GM18867 (cell line): ENCODE results near the gene CEMIP2.
"Not testable (repeated sequence)": the region's sequence is repeated elsewhere in the genome, so short reads cannot be mapped to it uniquely, and the experiment has no call there.

Source experiments
- ATAC-seq: cut with Tn5 transposase; IDR thresholded peaks from one replicate; pipeline ENCODE4 v1.9.1; 2021; ENCODE audit warnings: mild to moderate bottlenecking, moderate library complexity; ENCODE audit not compliant: unreplicated experiment

CEMIP2 gene, protein sequence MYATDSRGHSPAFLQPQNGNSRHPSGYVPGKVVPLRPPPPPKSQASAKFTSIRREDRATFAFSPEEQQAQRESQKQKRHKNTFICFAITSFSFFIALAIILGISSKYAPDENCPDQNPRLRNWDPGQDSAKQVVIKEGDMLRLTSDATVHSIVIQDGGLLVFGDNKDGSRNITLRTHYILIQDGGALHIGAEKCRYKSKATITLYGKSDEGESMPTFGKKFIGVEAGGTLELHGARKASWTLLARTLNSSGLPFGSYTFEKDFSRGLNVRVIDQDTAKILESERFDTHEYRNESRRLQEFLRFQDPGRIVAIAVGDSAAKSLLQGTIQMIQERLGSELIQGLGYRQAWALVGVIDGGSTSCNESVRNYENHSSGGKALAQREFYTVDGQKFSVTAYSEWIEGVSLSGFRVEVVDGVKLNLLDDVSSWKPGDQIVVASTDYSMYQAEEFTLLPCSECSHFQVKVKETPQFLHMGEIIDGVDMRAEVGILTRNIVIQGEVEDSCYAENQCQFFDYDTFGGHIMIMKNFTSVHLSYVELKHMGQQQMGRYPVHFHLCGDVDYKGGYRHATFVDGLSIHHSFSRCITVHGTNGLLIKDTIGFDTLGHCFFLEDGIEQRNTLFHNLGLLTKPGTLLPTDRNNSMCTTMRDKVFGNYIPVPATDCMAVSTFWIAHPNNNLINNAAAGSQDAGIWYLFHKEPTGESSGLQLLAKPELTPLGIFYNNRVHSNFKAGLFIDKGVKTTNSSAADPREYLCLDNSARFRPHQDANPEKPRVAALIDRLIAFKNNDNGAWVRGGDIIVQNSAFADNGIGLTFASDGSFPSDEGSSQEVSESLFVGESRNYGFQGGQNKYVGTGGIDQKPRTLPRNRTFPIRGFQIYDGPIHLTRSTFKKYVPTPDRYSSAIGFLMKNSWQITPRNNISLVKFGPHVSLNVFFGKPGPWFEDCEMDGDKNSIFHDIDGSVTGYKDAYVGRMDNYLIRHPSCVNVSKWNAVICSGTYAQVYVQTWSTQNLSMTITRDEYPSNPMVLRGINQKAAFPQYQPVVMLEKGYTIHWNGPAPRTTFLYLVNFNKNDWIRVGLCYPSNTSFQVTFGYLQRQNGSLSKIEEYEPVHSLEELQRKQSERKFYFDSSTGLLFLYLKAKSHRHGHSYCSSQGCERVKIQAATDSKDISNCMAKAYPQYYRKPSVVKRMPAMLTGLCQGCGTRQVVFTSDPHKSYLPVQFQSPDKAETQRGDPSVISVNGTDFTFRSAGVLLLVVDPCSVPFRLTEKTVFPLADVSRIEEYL (N-terminal part only)

DNA sequence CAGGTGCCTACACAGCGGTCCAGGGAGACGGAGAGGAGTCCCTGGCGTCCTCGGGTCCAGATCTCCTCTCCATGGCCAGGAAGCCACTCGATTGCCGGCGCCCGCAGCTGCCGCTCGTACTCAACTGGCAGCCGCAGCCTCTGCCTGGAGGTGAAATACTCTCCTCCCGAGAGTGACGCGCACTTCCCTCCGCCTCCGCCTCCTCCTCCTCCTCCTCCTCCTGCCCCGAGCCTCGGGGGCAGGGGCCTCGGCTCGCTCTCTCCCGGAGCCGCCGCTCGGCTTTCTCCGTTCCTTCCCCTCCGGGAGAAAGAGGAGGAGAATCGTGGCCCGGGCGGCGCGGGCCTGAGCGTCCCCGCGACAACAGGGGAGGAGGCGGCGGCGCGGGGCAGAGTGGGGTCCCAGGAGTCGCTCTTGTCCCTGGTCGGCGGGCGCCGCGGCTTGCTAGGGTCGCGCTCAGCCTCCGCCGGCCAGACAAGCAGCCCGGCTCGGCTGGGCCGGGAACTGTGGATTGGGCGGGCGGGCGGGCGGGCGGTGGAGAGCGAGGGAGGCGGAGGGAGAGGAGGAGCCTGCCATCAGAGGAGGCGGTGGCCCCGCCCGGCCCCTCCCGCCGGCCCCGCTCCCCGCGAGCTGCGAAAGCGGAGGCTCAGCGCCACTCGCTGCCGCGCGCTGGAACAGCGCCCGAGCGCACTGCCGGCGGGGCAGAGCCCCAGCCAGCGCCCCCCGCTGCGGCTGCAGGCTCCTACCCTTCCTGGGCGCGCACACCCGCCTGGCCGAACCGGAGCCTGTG is at the start of gene CEMIP2:
CEMIP2 (minus strand) TSS at position 126 of the 787 bp plus-strand sequence. CDS start 18,140 bp downstream, outside the sequence.
- ATAC-seq, result peak; percentile 72

DNA sequence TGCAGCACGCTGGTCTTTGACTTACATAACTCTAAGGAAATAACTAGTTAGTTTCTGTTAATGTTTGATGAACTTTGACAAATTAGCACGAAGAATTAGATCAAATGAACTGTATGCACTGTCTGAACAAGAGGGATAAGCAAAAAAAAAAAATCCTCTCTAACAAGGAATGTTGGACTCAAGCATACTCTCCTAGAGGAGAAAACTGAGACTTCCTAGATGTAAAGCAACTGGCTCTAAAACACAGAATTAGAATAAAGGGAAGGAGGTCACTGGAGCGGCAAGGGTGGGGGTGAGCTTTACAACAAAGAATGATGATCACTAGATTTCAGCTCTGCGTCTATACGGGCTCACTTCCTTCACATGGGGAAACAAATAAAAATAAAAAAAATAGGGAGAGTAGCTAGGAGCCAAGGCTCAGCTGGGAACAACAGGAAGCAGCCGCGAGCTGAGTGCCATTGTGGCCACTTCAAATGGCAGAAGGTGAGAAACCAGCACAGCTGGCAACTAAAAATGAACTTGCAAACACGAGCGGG is 48.7 kb upstream of the CEMIP2 start:
- ATAC-seq, result no peak

DNA sequence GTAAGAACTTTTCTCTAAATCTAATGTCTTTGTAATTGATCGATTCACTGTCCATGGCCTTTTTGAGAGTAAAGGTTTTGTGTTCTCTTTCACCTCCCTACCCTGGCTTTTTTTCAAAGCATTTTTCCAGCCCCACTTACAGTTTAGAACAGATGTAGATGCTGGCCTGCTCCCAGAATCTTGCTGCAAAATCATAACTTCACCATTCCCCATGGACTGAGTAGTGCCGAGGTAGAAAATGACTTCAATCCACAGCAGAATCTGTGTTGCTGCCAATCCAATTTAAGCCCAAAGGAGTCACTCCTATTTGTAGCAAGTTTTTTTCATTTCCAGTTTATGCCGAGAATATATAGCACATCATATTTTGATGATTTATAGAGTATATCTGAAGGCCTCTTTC is 46.5 kb upstream of the CEMIP2 start:
- no peak for ATAC-seq

DNA sequence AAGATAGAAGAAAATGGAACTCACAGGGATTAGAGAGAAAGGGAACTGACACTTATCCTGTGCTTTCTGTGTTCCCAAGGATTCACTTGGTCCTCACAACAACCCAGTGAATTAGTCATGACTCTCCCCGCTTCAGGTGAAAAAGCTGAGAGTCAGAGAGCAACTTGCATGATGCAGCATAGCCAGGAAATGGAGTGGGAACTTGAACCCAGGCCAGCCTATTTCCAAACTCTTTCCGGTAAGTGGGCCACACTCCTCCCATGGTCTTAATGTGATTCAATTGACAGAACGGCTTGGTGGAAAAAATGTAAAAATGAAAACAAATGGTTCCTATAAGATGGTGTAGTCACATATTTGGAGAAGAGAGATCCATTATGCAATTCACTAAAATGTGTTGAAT is 45.9 kb upstream of the CEMIP2 start:
- ATAC-seq, result no peak

DNA sequence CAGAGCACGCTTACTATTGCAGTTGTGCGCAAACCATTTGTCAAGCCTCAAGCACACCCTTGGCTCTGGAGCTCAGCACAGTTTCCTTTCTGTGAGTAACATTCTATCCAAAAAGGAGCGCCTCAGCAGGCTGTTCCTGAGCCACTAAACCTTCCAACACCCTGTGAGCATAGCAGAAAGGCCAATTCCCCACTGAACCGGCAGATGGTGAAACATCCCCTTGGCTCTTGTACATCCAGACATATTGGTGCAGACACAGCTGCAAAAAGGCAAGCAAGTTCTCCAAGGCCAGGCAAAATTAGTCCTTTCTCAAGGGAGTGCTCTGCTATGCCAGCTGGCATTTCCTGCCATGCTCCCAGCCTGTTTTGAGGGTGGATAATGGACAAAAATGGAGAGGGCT is 44.1 kb upstream of the CEMIP2 start:
- ATAC-seq, result no peak

DNA sequence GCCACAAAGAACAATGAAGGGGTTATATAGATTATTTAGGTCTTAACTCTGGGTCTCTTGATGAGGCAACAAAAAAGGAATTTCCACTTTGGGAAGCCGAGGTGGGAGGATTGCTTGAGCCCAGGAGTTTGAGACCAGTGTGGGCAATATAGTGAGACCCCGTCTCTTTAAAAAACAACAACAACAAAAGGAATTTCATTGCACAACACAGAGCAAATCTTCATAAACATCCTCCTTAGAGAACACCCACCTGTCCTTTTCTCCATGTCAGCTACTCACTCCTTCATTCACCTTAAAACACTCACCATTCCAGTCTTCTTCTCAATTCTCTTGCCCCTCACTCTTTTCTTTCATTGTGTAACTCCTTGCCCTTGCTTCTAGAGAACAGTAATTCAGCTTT is 39.8 kb upstream of the CEMIP2 start:
- ATAC-seq, result no peak

DNA sequence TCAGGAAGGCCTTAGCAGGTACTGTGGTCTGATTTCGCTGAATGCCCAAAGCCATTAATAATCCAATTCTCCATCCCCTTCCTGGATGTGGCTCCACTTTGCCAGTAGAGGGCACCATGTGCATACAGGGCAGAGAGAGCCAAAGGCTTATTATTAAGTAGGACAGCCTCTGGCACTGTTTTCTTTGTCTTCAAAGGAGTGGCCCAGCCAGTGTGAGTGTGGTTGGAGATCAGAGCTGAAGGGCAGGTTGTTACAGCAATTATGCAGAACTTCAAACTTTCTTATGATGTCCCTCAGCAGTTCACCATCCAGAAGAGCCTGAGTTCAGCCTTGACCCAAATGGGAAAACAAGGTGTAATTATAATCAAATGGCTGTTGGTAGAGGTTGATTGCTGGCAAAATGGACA is 38.6 kb upstream of the CEMIP2 start:
- ATAC-seq, result peak; percentile 95

DNA sequence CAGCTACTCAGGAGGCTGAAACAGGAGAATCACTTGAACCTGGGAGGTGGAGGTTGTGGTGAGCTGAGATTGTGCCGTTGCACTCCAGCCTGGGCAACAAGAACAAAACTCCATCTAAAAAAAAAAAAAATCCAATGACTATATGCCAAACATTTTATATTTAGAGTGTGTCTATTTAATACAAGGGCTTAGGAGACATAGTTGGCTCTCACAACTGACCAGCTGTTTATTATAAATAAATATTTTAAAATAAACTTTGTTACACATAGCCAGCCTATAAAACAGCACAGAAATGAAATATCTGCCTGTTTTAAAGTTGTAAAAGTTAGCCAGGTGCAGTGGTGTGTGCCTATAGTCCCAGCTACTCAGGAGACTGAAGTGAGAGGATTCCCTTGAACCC is 36.8 kb upstream of the CEMIP2 start:
- not testable (repeated sequence) for ATAC-seq

DNA sequence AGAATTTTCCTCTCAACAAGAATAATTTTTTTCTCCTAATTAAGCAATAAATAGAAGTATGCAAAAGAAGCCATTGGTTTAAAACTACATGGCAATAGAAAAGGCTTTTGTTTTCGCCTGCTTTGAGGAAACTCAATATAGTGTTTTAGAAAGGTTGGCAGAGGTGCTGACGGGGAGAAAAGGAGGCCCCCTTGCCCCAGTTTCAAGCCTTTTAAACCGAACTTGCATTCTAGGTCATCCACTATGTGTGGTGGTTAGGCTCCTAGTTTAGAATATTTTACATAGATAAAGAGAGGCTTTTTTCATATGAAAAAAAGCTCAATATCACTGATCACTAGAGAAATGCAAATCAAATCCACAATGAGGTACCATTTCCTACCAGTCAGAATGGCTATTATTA is 33.5 kb upstream of the CEMIP2 start:
- ATAC-seq, result no peak

DNA sequence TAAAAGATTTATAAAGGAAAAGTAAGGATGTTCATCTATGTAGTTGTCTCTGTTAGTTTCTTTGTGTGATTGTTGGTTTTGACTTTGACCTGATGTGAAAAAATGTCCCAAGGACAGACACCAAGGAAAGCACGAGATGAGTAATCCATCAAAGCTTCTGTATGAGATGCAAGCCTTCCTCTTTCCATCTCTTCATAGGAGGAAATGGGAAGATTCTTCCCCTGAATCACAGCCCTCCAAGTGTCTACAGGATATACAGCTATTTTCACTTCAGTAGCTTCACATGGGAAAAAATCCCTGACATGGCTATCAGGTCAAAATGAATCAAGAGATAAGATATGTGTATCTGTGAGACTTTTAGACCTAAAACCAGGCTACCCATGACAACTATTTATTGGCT is 29.0 kb upstream of the CEMIP2 start:
- ATAC-seq, result no peak

DNA sequence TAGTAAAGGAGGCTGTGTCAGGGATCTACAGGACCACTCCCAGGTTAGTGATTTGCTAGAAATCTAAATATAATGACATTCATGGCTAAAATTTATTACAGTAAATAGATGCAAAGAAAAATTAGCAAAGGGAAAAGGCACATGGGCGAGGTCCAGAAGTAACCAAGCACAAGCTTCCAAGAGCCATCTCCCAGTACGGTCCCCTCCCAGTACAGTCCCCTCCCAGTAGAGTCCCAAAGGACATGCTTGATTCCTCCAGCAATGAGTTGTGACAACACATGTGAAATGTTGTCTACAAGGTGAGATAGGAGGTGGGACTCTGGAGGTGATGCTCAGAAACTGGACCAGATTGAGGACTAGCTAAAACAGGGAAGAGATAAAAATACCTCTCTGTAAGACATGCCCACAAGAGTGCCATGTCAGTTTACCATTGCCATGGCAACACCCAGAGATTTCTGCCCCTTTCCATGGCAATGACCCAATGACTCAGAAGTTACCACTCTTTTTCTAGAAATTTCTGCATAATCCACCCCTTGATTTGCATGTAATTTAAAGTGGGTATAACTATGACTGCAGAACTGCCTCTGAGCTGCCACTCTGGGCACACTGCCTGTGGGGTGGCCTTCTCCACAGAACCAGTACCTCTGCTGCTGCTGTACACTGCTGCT is 27.9 kb upstream of the CEMIP2 start:
- ATAC-seq, result no peak

DNA sequence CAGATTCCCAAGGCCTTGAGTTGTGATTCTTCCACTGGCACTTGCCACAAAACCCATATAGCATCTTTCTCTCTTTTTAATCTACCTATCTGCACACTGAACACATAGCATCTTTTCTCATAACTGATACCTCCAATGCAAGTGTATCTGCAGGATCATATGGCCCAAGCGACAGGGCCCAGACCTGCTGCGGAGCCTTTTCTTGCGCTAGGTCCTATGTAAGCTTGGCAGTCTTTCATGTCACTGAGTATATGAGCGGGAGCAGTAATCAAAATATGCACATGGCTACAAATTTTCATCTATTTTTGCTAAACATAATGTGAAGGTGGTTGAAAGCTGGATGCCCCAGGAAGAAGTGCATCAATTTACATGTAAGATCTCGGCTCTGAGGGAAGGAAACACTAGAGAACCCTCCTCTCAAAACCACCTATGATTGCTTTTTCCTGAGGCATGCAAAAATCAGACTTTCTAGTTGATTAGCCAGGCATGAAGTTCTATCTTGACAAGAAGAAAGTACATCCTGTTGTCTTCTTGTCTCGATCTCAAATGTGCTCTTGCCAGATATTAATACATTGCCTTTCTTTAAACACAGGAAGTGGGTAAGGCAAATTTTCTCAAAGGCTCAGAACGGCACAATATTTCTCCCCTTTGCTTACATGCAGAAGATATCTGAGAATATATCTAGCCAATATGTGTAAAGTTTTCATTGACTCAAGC is 26.9 kb upstream of the CEMIP2 start:
- peak; percentile 94 for ATAC-seq

DNA sequence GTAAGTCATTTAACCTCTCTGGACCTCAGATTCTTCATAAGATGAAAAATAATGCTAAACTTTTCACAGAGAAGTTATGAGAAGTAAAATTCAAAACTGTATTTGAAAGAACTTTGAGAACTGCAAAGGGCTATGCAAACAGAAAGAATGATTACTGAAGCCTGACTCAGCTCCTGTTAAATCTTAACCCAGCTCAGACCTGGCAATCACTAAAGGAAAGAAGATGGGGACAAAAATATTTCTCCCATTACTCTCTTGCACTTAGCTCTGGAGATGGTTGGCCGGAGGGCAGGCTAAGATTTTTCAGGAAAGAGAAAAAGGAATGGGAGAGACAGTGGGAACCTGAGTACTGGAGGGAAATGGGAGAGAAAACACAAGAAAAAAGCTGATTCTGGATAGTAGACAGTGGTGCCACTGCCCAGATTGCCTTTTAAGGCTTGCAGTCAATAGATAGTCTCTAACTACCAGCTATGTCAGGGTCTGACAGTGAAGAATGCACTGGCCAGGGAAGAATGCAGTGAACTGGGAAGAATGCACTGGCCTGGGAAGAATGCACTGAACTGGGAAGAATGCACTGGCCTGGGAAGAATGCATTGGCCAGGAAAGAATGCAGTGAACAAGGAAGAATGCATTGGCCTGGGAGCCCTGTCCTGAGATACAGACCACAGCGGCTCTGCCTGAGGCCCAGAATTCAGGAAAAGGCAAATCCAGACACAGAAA is 25.2 kb upstream of the CEMIP2 start:
- no peak for ATAC-seq

DNA sequence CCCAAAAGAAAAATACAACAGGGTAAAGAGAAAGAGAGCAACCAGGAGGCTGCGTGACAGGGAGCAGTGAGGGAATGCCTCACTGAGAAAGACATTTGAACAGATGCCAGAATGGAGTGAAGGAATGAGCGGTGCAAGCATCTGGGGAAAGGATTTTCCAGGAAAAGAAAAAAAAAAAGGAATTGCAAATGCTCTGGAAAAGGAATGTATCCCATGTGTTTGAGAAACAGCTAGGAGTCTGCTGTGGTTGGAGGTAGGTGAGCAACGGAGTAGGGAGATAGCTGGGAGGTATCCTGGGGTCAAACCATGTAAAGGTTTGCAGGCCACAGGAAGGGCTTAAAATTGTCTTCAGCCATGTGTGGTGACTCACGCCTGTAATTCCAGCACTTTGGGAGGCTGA is 23.6 kb upstream of the CEMIP2 start:
- ATAC-seq, result no peak

DNA sequence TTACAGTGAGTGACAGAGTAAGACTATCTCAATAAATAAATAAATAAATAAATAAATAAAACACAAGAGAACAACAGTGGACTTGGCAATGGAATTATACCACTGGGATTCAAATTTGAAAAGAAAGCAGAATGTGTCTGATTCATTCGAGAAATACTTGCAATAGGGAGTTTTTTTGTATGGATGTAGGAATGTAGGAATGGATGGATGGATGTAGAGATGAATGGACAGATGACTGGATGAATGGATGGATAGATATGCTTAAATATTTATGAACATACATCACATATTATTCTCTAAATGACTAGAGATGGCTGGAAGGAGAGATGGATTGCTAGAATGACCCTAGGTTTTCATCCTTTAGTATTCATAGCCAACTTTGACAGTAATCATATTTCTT is 22.0 kb upstream of the CEMIP2 start:
- no peak for ATAC-seq

DNA sequence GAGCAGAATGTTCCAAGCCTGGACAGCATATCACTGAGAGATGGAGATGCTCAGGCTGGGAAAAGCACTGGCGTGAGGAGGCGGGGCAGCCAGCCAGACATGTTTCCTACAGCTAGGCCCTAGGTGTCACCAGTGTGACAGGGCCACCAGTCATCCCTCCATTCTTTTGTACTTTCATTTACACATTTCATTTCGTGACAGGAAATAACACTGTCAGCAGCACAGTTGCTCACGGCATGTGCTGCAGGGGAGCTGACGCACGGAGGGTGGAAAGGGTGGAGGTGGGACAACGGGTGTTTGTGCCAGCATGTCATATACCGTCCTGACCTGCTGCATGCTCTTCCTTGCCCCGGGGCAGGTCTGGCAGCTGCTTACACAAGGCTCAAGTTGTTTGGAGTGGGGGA is 14.8 kb upstream of the CEMIP2 start:
- ATAC-seq, result peak; percentile 91

DNA sequence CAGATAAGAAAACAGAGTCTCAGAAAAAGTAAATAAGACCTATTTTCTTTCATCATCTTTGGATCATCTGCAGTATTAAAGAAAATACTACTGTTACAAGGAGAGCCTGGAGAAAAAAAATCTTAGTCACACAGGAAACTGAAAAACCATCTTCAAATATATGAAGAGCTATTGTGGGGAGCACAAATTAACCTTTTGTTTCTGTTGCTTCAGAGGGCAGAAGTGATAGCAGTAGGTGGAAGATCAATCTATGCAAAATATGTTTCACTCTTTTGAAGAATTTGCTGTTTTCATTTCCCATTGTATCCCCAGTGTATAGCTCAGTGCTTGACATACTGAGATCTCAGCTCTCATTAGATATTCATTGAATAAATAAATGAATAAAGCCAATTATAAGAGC is 13.1 kb upstream of the CEMIP2 start:
- ATAC-seq, result peak; percentile 63

DNA sequence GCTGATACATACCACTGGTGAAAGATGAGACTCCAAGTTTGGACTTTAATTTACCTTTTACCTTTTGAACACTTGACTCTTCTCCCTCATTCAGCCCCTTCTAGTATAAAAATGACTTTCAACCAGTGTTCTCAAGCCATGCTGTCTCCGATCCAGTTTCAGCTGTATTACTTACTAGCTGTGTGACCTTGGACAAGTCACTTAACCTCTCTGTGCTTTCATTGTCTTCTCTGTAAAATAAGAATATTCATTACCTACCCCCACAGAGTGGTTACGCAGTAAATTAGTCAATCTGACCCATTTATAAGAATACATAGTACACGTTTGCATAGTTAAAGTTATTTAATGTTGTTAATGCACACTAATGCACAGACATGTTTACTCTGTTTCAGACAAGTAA is 12.6 kb upstream of the CEMIP2 start:
- ATAC-seq, result no peak
